ENCODE data around the gene DSC3. TPM values are rescaled to one million over a fixed set of nuclear protein-coding genes. Genes with fewer than 3 reads are reported as not detected.

The DSC3 gene
- total and polyA plus RNA-seq, 4 donors, result under 0.01 to 0.06 (median 0.05) TPM; not detected in 1

DNA sequence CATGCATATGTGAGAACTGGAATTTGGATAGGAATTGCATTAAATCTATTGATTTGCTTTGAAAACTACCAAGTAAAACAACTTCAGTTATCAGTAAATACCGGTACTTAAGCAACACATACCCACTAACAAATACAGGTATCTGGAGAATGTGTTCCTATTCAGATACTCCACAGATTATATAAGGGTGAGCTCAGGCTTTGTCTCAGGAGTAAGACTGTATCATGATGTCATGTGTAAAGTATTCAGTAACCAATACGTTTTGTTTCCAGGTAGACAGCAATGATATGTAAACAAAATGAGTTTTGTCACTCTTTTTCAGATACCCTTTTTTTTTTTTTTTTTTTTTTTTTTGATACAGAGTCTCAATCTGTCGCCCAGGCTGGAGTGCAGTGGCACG is 74.8 kb downstream of the DSC3 start (continued):
- TF ChIP-seq, protein P1, sequence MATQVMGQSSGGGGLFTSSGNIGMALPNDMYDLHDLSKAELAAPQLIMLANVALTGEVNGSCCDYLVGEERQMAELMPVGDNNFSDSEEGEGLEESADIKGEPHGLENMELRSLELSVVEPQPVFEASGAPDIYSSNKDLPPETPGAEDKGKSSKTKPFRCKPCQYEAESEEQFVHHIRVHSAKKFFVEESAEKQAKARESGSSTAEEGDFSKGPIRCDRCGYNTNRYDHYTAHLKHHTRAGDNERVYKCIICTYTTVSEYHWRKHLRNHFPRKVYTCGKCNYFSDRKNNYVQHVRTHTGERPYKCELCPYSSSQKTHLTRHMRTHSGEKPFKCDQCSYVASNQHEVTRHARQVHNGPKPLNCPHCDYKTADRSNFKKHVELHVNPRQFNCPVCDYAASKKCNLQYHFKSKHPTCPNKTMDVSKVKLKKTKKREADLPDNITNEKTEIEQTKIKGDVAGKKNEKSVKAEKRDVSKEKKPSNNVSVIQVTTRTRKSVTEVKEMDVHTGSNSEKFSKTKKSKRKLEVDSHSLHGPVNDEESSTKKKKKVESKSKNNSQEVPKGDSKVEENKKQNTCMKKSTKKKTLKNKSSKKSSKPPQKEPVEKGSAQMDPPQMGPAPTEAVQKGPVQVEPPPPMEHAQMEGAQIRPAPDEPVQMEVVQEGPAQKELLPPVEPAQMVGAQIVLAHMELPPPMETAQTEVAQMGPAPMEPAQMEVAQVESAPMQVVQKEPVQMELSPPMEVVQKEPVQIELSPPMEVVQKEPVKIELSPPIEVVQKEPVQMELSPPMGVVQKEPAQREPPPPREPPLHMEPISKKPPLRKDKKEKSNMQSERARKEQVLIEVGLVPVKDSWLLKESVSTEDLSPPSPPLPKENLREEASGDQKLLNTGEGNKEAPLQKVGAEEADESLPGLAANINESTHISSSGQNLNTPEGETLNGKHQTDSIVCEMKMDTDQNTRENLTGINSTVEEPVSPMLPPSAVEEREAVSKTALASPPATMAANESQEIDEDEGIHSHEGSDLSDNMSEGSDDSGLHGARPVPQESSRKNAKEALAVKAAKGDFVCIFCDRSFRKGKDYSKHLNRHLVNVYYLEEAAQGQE (IDR thresholded peaks at IDR 0.05), result no peak

DNA sequence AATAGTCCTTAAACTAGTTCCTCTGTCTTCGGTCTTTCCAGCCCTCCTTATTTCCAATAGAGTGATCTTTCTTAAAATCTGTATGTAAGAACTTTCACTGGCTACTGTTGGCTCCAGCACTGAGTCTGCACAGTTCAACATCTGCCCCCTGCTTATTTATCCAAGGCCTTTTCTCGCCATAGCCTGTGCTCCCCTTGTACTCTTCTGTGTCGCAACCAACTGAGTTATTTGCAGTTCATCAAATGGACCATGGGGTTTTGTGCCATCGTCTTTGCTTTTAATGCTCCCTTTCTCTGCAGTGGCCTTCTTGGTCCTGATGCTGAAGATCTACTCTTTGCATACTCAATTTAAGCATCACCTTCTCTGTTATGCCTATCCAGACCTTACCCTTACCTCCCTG is 77.3 kb downstream of the DSC3 start:
- Histone ChIP-seq H3K36me3 (ENCODE audit: control insufficient read depth in 4 of 4, insufficient read depth in 3 of 4, low read depth in 1 of 4, low read length in 3 of 4) (no peaks in the 10 kb centered on the region), H3K4me3 (ENCODE audit: low read depth in 1 of 3, low read length in 3 of 3) (no peak overlapping the region), H3K9ac (ENCODE audit: low read depth in 1 of 2, low read length in 2 of 2) (no peak overlapping the region), H3K27me3 (ENCODE audit: control insufficient read depth in 4 of 4, insufficient read depth in 4 of 4, low read length in 3 of 4) (no peaks in the 10 kb centered on the region), H3K27ac (ENCODE audit: low read depth in 1 of 2, low read length in 2 of 2) (no peak overlapping the region), H3K9me3 (ENCODE audit: control insufficient read depth in 4 of 4, low read length in 3 of 4) (no peaks in the 10 kb centered on the region), H3K4me1 (ENCODE audit: control insufficient read depth in 4 of 4, insufficient read depth in 4 of 4, low read length in 3 of 4) (peaks cover 0 to under 1% (median under 1%) of the 10 kb centered on the region in 4 donors)
- no peak for DNase-seq (ENCODE audit: low spot score)
- WGBS, result 57% methylated on average over 4 of the region's 4 CpGs
- TF ChIP-seq, protein P2, sequence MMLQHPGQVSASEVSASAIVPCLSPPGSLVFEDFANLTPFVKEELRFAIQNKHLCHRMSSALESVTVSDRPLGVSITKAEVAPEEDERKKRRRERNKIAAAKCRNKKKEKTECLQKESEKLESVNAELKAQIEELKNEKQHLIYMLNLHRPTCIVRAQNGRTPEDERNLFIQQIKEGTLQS (IDR thresholded peaks at IDR 0.05), result no peak
- no peak for TF ChIP-seq JUND (IDR thresholded peaks at IDR 0.05)
- TF ChIP-seq FOXA1 (IDR thresholded peaks at IDR 0.05), result no peak
- TF ChIP-seq EGR1 (IDR thresholded peaks at IDR 0.05; ENCODE audit: low read depth in 2 of 2), result no peak
- no peak for TF ChIP-seq NR2F2 (IDR thresholded peaks at IDR 0.05)
- no peak for TF ChIP-seq GABPA (IDR thresholded peaks at IDR 0.05 in 1 of 2, conservative IDR thresholded peaks at IDR 0.05 in 1 of 2)
- TF ChIP-seq TAF1 (conservative IDR thresholded peaks at IDR 0.05), result no peak
- TF ChIP-seq RXRA (IDR thresholded peaks at IDR 0.05), result no peak

DNA sequence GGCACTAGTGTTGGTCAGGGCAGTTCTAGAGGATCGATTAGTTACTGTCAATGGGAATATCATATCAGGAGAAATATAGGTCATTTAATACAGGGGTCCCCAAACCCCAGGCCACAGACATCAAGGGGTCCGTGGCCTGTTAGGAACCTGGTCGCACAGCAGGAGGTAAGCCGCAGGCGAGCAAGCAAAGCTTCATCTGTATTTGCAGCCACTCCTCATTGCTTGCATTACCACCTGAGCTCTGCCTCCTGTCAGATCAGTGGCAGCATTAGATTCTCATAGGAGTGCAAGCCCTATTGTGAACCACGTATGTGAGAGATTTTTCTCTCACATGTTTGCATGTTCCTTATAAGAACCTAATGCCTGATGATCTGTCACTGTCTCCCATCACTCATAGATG is 81.9 kb downstream of the DSC3 start:
- H3K36me3 ChIP-seq (ENCODE audit: control insufficient read depth in 4 of 4, insufficient read depth in 3 of 4, low read depth in 1 of 4, low read length in 3 of 4), result no peaks in the 10 kb centered on the region
- WGBS, result 92% methylated on average over 6 of the region's 6 CpGs
- no peaks in the 10 kb centered on the region for H3K9me3 ChIP-seq (ENCODE audit: control insufficient read depth in 4 of 4, low read length in 3 of 4)
- peaks cover 0 to 3% (median 0%) of the 10 kb centered on the region in 4 donors for H3K27me3 ChIP-seq (ENCODE audit: control insufficient read depth in 4 of 4, insufficient read depth in 4 of 4, low read length in 3 of 4)
- no peak overlapping the region for H3K27ac ChIP-seq (ENCODE audit: low read depth in 1 of 2, low read length in 2 of 2)
- H3K4me1 ChIP-seq (ENCODE audit: control insufficient read depth in 4 of 4, insufficient read depth in 4 of 4, low read length in 3 of 4), result no peaks in the 10 kb centered on the region
- TF ChIP-seq RAD21 (IDR thresholded peaks at IDR 0.05) (no peak), YY1 (IDR thresholded peaks at IDR 0.05) (no peak), HNF4A (conservative IDR thresholded peaks at IDR 0.05) (no peak), JUND (IDR thresholded peaks at IDR 0.05) (no peak), GABPA (IDR thresholded peaks at IDR 0.05 in 1 of 2, conservative IDR thresholded peaks at IDR 0.05 in 1 of 2) (no peak), FOXA2 (IDR thresholded peaks at IDR 0.05) (no peak)
- TF ChIP-seq, protein P1 (IDR thresholded peaks at IDR 0.05), result no peak
- DNase-seq (ENCODE audit: low spot score), result no peak
- no peak overlapping the region for H3K9ac ChIP-seq (ENCODE audit: low read depth in 1 of 2, low read length in 2 of 2)
- no peak overlapping the region for H3K4me3 ChIP-seq (ENCODE audit: low read depth in 1 of 3, low read length in 3 of 3)

Data from liver (tissue), 9 donors.